ENCODE results near the gene RAD51.

Gene RAD51

DNA sequence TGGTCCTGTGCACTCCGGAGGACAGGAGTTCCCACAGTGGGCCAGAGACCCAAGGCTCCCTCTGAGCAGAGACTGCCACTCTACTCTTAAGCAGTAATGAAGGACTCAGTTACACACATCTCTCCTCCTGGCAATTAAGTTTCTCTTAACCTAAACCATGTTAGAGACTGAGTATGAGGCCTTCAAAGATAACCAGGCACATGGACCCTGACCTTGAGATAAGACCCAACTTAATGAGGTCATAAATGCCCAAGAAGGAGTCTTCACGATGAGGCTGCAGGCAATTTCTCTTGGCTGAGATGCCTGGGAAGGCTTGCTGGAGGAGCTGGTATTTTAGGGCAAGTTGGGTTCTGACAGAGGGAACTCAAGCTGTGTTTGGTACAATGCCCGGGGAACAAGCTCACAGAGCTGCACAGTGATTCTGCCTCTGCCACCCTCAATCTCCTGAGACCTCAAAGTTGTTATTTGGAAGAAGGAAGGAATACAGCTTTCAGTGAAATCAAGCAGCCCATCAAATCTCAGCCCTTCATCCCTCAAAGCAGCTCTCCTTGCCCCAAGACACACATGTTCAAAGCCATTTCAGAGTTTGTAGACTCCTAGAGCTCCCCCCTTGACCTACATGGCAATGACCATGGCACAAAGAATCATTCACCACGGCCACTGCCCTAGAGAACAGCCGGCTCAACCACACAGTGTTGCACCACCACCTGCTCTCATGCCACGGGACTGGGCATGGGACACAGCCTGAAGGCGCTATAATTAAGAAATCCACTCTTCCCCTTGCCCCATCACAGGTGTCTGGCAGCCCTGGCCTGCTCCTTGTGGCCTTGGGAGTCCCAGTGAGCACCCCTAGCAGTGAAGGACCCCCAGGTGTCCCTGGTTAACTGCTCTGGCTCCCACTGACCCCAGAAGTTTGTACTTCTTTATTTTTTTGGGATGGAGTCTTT, 53.0 kb downstream of the RAD51 start:
- no peak for DNase-seq (ENCODE audit: low read depth, low spot score)
- Histone ChIP-seq H3K36me3 (ENCODE audit: insufficient read depth, low read length) (peaks cover 39% of the 10 kb centered on the region), H3K27ac (peak overlapping the region; percentile 95), H3K9ac (ENCODE audit: insufficient read length) (peak overlapping the region; percentile 53), H3K9me3 (ENCODE audit: low read depth, low read length) (no peaks in the 10 kb centered on the region), H3K4me3 (peak overlapping the region; percentile 54)
- TF ChIP-seq EZH2 (IDR thresholded peaks at IDR 0.05) (no peak), POLR2AphosphoS5 (IDR thresholded peaks at IDR 0.05; ENCODE audit: borderline replicate concordance, low read depth, low read length) (no peak), FOXP2 (optimal IDR thresholded peaks at IDR 0.05; ENCODE audit: control extremely low read depth, extremely low read length, insufficient read depth) (no peak)

GRCh38 chr15:40749151-40749630, 54.2 kb downstream of the RAD51 start:
- Histone ChIP-seq H3K9ac (ENCODE audit: insufficient read length) (no peak overlapping the region), H3K27ac (no peak overlapping the region), H3K36me3 (ENCODE audit: insufficient read depth, low read length) (peaks cover 30% of the 10 kb centered on the region), H3K4me3 (no peak overlapping the region), H3K9me3 (ENCODE audit: low read depth, low read length) (no peaks in the 10 kb centered on the region)
- TF ChIP-seq FOXP2 (optimal IDR thresholded peaks at IDR 0.05; ENCODE audit: control extremely low read depth, extremely low read length, insufficient read depth) (no peak), POLR2AphosphoS5 (IDR thresholded peaks at IDR 0.05; ENCODE audit: borderline replicate concordance, low read depth, low read length) (no peak), EZH2 (IDR thresholded peaks at IDR 0.05) (no peak)
- no peak for DNase-seq (ENCODE audit: low read depth, low spot score)

- TF ChIP-seq POLR2AphosphoS5 (IDR thresholded peaks at IDR 0.05; ENCODE audit: borderline replicate concordance, low read depth, low read length) = no peak
- no peak for TF ChIP-seq FOXP2 (optimal IDR thresholded peaks at IDR 0.05; ENCODE audit: control extremely low read depth, extremely low read length, insufficient read depth)
- TF ChIP-seq EZH2 (IDR thresholded peaks at IDR 0.05) = no peak
- peaks cover 20% of the 10 kb centered on the region for H3K36me3 ChIP-seq (ENCODE audit: insufficient read depth, low read length)
- H3K27ac ChIP-seq = no peak overlapping the region
- no peaks in the 10 kb centered on the region for H3K9me3 ChIP-seq (ENCODE audit: low read depth, low read length)
- no peak overlapping the region for H3K4me3 ChIP-seq
- H3K9ac ChIP-seq (ENCODE audit: insufficient read length) = no peak overlapping the region
- DNase-seq (ENCODE audit: low read depth, low spot score) = no peak
Observed at GRCh38 chr15:40750885-40751284, 55.9 kb downstream of the RAD51 start.

- peaks cover 20% of the 10 kb centered on the region for H3K36me3 ChIP-seq (ENCODE audit: insufficient read depth, low read length)
- no peak for TF ChIP-seq FOXP2 (optimal IDR thresholded peaks at IDR 0.05; ENCODE audit: control extremely low read depth, extremely low read length, insufficient read depth)
- no peak for TF ChIP-seq POLR2AphosphoS5 (IDR thresholded peaks at IDR 0.05; ENCODE audit: borderline replicate concordance, low read depth, low read length)
- no peak for TF ChIP-seq EZH2 (IDR thresholded peaks at IDR 0.05)
- H3K9ac ChIP-seq (ENCODE audit: insufficient read length) = no peak overlapping the region
- no peak for DNase-seq (ENCODE audit: low read depth, low spot score)
- no peaks in the 10 kb centered on the region for H3K9me3 ChIP-seq (ENCODE audit: low read depth, low read length)
- no peak overlapping the region for H3K4me3 ChIP-seq
- no peak overlapping the region for H3K27ac ChIP-seq
Observed at GRCh38 chr15:40751745-40752144, 56.8 kb downstream of the RAD51 start.

DNA sequence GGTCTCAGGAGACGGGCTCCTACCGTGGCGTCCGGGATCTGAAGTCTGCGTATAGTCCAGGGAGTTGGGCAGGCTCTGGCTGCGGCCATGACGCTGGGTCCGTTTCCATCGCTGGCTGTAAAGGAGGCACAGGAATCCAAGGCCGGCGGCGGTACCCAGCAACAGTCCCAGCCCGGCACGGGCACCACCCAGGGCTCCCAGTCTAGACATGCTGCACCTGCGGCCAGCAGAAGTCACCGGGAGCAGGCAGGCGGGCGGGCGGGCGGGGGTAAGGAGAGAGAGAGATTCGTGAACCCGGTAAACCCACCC, 59.6 kb downstream of the RAD51 start:
- Histone ChIP-seq H3K4me3 (peak overlapping the region; percentile 93), H3K9ac (ENCODE audit: insufficient read length) (peak overlapping the region; percentile 97), H3K36me3 (ENCODE audit: insufficient read depth, low read length) (peaks cover 13% of the 10 kb centered on the region), H3K9me3 (ENCODE audit: low read depth, low read length) (no peaks in the 10 kb centered on the region), H3K27ac (no peak overlapping the region)
- no peak for TF ChIP-seq FOXP2 (optimal IDR thresholded peaks at IDR 0.05; ENCODE audit: control extremely low read depth, extremely low read length, insufficient read depth)
- TF ChIP-seq EZH2 (IDR thresholded peaks at IDR 0.05) = no peak
- TF ChIP-seq POLR2AphosphoS5 (IDR thresholded peaks at IDR 0.05; ENCODE audit: borderline replicate concordance, low read depth, low read length) = no peak
- no peak for DNase-seq (ENCODE audit: low read depth, low spot score)

DNA sequence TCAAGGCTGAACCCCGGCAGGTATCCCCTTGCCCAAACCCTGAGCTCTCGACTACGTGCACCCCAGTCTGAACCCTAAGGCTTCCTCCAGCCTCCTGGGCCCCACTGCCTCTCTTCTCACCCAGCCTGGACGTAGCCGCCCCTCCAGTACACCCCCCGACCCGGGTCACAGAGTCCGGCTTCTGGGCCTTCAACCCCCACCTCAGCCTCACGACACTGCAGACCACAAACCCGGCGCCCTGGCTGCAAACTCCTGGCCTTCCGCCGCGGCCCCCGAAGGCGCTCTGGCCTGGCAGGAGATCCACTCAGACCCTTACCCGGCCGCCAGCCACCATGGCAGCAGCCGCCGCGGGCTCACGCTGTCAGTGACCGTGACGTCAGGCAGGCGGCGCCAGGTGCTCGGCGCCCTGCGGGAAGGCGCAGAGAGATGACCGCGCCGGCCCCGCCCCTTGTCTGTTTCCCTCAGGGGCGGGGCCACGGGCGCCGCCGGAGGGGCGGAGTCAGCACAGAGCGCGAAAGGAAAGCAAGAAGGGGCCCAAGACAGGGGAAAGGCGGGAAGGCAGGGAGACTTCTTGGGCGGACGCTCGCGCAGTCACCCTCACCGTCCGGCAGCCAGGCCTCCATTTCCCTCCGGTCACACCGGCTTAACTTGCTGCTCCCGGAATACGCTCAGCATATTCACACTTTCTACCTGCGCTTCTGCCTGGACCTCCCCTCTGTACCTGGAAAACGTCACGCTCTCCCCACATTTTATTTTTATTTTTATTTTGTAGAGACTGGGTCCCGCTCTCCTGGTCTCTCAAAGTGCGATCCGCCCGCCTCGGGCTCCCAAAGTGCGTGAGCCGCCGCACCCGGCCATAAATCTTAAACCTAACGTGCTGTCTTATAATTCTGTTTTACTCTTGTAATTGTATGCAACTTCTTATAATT, 60.2 kb downstream of the RAD51 start, which contains the start of gene RMDN3:
RMDN3 (minus strand) TSS at position 372 of the 929 bp plus-strand sequence. CDS start 471 bp downstream, outside the sequence.
- peak within 1 kb of the TSS; percentile 97 for H3K9ac ChIP-seq (ENCODE audit: insufficient read length)
- TF ChIP-seq FOXP2 (optimal IDR thresholded peaks at IDR 0.05; ENCODE audit: control extremely low read depth, extremely low read length, insufficient read depth) = peak; percentile 59
- TF ChIP-seq POLR2AphosphoS5 (IDR thresholded peaks at IDR 0.05; ENCODE audit: borderline replicate concordance, low read depth, low read length) = peak; percentile 87
- TF ChIP-seq EZH2 (IDR thresholded peaks at IDR 0.05) = no peak
- H3K36me3 ChIP-seq (ENCODE audit: insufficient read depth, low read length) = peaks cover 10% of the 10 kb centered on the region; the same call in 1 of the 2 replicates
- peak; percentile 70 for DNase-seq (ENCODE audit: low read depth, low spot score)
- peak within 1 kb of the TSS; percentile 93 for H3K4me3 ChIP-seq
- H3K27ac ChIP-seq = peak within 1 kb of the TSS; percentile 99
- no peaks in the 10 kb centered on the region for H3K9me3 ChIP-seq (ENCODE audit: low read depth, low read length)

DNA sequence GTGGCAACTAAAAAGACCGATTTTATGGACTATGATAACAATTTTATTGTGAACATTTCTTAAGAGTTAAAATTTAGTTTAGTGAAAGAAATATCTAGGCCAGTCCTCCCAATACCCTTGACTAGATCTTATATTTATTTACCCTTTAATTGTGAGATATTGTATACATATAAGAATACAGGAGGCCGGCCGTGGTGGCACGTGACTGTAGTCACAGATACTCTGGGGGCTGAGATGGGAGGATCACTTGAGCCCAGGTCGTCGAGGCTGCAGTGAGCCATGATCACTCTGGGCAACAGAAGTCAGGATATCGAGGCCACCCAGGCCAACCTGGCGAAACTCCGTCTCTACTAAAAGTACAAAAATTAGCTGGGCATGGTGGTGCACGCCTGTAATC, 60.8 kb downstream of the RAD51 start:
- H3K4me3 ChIP-seq = peak overlapping the region; percentile 93
- no peak for TF ChIP-seq EZH2 (IDR thresholded peaks at IDR 0.05)
- no peak for TF ChIP-seq FOXP2 (optimal IDR thresholded peaks at IDR 0.05; ENCODE audit: control extremely low read depth, extremely low read length, insufficient read depth)
- no peak for TF ChIP-seq POLR2AphosphoS5 (IDR thresholded peaks at IDR 0.05; ENCODE audit: borderline replicate concordance, low read depth, low read length)
- H3K27ac ChIP-seq = peak overlapping the region; percentile 99
- H3K36me3 ChIP-seq (ENCODE audit: insufficient read depth, low read length) = peaks cover 6% of the 10 kb centered on the region; the same call in 1 of the 2 replicates
- no peak for DNase-seq (ENCODE audit: low read depth, low spot score)
- no peaks in the 10 kb centered on the region for H3K9me3 ChIP-seq (ENCODE audit: low read depth, low read length)
- peak overlapping the region; percentile 97 for H3K9ac ChIP-seq (ENCODE audit: insufficient read length)
